K562 (cell line): ENCODE measurements around the gene ZNF541. TPM values are rescaled to one million over a fixed set of nuclear protein-coding genes. Genes with fewer than 3 reads are reported as not detected.

Source experiments
- ATAC-seq: fragments of 200-7000 bp; cut with Tn5 transposase; 3 replicates; pipeline ENCODE4 v1.9.1; 2020; ENCODE audit warnings: moderate library complexity
- Bru-seq: library from RNA; stranded (reverse); fragments of 400-500 nt; gene quantifications from one replicate; lab custom pipeline; 2021; lab: Mats Ljungman, UMichigan
- BruChase-seq, 2 experiments: library from RNA; stranded (reverse); fragments of 400-500 nt; gene quantifications; one replicate each; lab custom pipeline; 2021; lab: Mats Ljungman, UMichigan
- BruUV-seq: library from RNA; stranded (reverse); fragments of 400-500 nt; replicated peaks from 2 replicates; lab custom pipeline; 2021; lab: Mats Ljungman, UMichigan
- CTCF ChIA-PET: fragments of 300-600 bp; formaldehyde crosslinking; extraction: SDS; loops from one replicate; lab custom pipeline; 2021; ENCODE audit warnings: low intra/inter-chr PET ratio; lab: Yijun Ruan, JAX
- POLR2A ChIA-PET: fragments of 300-600, 350-650 bp; sonication (Branson Sonifier 250); formaldehyde crosslinking; extraction: SDS; loops from one replicate; lab custom pipeline; 2021; ENCODE audit warnings: antibody characterized with exemption, inconsistent platforms; lab: Yijun Ruan, JAX
- DNase-seq, 4 experiments: peaks; one replicate each; pipeline versions ENCODE4 v3.0.0 to v3.0.0-alpha.2; 2011 to 2018; ENCODE audit warnings: low spot score in 3 of 4, mixed read lengths in 3 of 4; ENCODE audit errors: extremely low read depth in 1 of 4
- FAIRE-seq: peaks from 2 replicates; lab custom pipeline; 2011; peaks lifted over from hg19 to GRCh38; lab: Jason Lieb, UNC
- H2AFZ ChIP-seq: 2 replicates; pipeline ENCODE4 v1.6.0; 2011; ENCODE audit warnings: low read depth, low read length, control low read depth, inconsistent platforms
- H3K27ac ChIP-seq: fragments of 200-600 bp; 3 replicates; pipeline ENCODE4 v1.8.0; 2011; ENCODE audit warnings: low read depth, mild to moderate bottlenecking, control low read depth, inconsistent platforms, low read length, moderate library complexity, mixed read lengths; ENCODE audit errors: extremely low read depth
- H3K27me3 ChIP-seq, 2 experiments: fragments of 300-600 bp in 1 of 2; 2 replicates in 1 of 2; 3 replicates in 1 of 2; pipeline versions ENCODE4 v1.6.0 to v1.8.0; 2011; ENCODE audit warnings: inconsistent platforms in 2 of 2, low read length in 2 of 2, mild to moderate bottlenecking in 1 of 2, mixed read lengths in 1 of 2, moderate library complexity in 1 of 2; ENCODE audit not compliant: control insufficient read depth in 2 of 2, insufficient read depth in 2 of 2
- H3K36me3 ChIP-seq: fragments of 300-600 bp; 3 replicates; pipeline ENCODE4 v1.8.0; 2011; ENCODE audit warnings: mild to moderate bottlenecking, low read length, inconsistent platforms; ENCODE audit not compliant: control insufficient read depth, insufficient read depth
- H3K4me1 ChIP-seq, 2 experiments: fragments of 200-600 bp in 1 of 2; replicated peaks in 1 of 2; 2 replicates in 1 of 2; 3 replicates in 1 of 2; pipeline versions ENCODE4 v1.5.1 to v1.8.0; 2011; ENCODE audit warnings: inconsistent platforms in 2 of 2, low read length in 2 of 2, mild to moderate bottlenecking in 1 of 2, mixed read lengths in 1 of 2, moderate library complexity in 1 of 2; ENCODE audit not compliant: control insufficient read depth in 2 of 2, insufficient read depth in 2 of 2
- H3K4me2 ChIP-seq: 2 replicates; pipeline ENCODE4 v1.6.1; 2011; ENCODE audit warnings: low read length, control low read depth, inconsistent platforms, mixed read lengths; ENCODE audit not compliant: insufficient read depth
- H3K4me3 ChIP-seq: fragments of 200-600 bp; sonication (generic), shearing (Covaris generic); 2 replicates; pipeline ENCODE4 v1.5.1; 2016; ENCODE audit warnings: control low read depth, inconsistent platforms
- H3K79me2 ChIP-seq: fragments of 200-600 bp; 3 replicates; pipeline ENCODE4 v1.8.0; 2011; ENCODE audit warnings: low read length, inconsistent platforms; ENCODE audit not compliant: control insufficient read depth, insufficient read depth
- H3K9ac ChIP-seq, 2 experiments: 2 replicates each; pipeline versions ENCODE4 v1.6.0 to v1.6.1; 2011; ENCODE audit warnings: low read depth in 2 of 2, low read length in 2 of 2, control low read depth in 1 of 2, inconsistent platforms in 1 of 2, mild to moderate bottlenecking in 1 of 2, mixed read lengths in 1 of 2; ENCODE audit not compliant: insufficient read depth in 1 of 2
- H3K9me1 ChIP-seq: one replicate; pipeline ENCODE4 v1.6.0; 2011; ENCODE audit warnings: inconsistent platforms, mild to moderate bottlenecking, low read length, moderate library complexity; ENCODE audit not compliant: control insufficient read depth, insufficient read depth
- H3K9me3 ChIP-seq: replicated peaks from 2 replicates; pipeline ENCODE4 v1.5.1; 2011; ENCODE audit warnings: low read depth, low read length, inconsistent platforms; ENCODE audit not compliant: control insufficient read depth, insufficient read depth
- H4K20me1 ChIP-seq: replicated peaks from 2 replicates; pipeline ENCODE4 v1.6.1; 2011; ENCODE audit warnings: low read length, inconsistent platforms, mixed read lengths; ENCODE audit not compliant: control insufficient read depth, insufficient read depth
- CLOCK ChIP-seq: fragments of 250-450 bp; sonication (Bioruptor Pico); IDR thresholded peaks from 2 replicates; pipeline ENCODE4 v1.4.0; 2020; ENCODE audit warnings: mild to moderate bottlenecking, moderate library complexity, borderline replicate concordance
- E2F6 ChIP-seq, 2 experiments: IDR thresholded peaks; 2 replicates each; pipeline ENCODE4 v1.6.1; 2011; ENCODE audit warnings: borderline replicate concordance in 1 of 2, control low read depth in 1 of 2, low read depth in 1 of 2, low read length in 1 of 2, mild to moderate bottlenecking in 1 of 2, mixed read lengths in 1 of 2, moderate library complexity in 1 of 2; ENCODE audit not compliant: insufficient read depth in 1 of 2, insufficient read length in 1 of 2, poor library complexity in 1 of 2, severe bottlenecking in 1 of 2; ENCODE audit errors: extremely low read depth in 1 of 2
- HDAC8 ChIP-seq: fragments of 450-650 bp; IDR thresholded peaks from 2 replicates; pipeline ENCODE4 v1.6.1; 2016; ENCODE audit warnings: mild to moderate bottlenecking, missing genetic modification characterization, moderate library complexity, missing compliant biosample characterization
- YY1 ChIP-seq, 3 experiments: IDR thresholded peaks; 2 replicates each; pipeline ENCODE4 v1.6.1; 2011; ENCODE audit warnings: low read length in 2 of 3, mild to moderate bottlenecking in 2 of 3, moderate library complexity in 2 of 3, borderline replicate concordance in 1 of 3, control low read depth in 1 of 3, low read depth in 1 of 3; ENCODE audit not compliant: insufficient read depth in 3 of 3, insufficient replicate concordance in 2 of 3, control insufficient read depth in 1 of 3, insufficient read length in 1 of 3; ENCODE audit errors: extremely low read depth in 1 of 3
- WGBS: fragments of 100-300 bp; shearing (Covaris generic); methylation state at CpG from one replicate; pipeline ENCODE4 v1.1.6; 2016; ENCODE audit warnings: low coverage, mixed read lengths; ENCODE audit not compliant: insufficient coverage; ENCODE audit errors: missing lambda C conversion rate; 5-methylcytosine and 5-hydroxymethylcytosine counted together
- in situ Hi-C: fragments of 300-500 bp; cut with MboI; formaldehyde crosslinking; loops from 4 replicates; pipeline ENCODE4 v1.15.0; 2018; ENCODE audit warnings: inconsistent platforms, mixed read lengths
- intact Hi-C: fragments of 100-400 bp; cut with micrococcal nuclease; formaldehyde crosslinking; loops from 2 replicates; pipeline ENCODE4 v1.14.2; 2022
- long read RNA-seq, 3 experiments: library from polyadenylated mRNA in 2 of 3; library from RNA in 1 of 3; unstranded in 2 of 3; stranded (forward) in 1 of 3; transcript quantifications; one replicate each; pipeline ENCODE4 v2.0.0, GENCODE V29; 2019 to 2022
- polyA minus RNA-seq, 3 experiments: library from RNA; depleted of rRNA, polyadenylated mRNA; stranded (reverse); fragments of >200 nt; gene quantifications; 2 replicates each; pipeline ENCODE4 v1.2.3, GENCODE V29; 2011
- polyA plus RNA-seq, 8 experiments: library from polyadenylated mRNA; depleted of rRNA in 4 of 8; stranded (reverse) in 5 of 8; unstranded in 3 of 8; fragments of >200 nt; fragmentation: Nextera tagmentation in 2 of 8; fragmentation: Illumina TruSeq in 1 of 8; extraction: Ambion mirVana in 2 of 8; extraction: Trizol in 1 of 8; gene quantifications; 2 replicates each; pipeline versions ENCODE4 v1.2.1 to v1.2.3, GENCODE V29; 2011 to 2014; ENCODE audit warnings: inconsistent platforms in 1 of 8, missing spikeins in 1 of 8
- total RNA-seq, 7 experiments: library from RNA; depleted of rRNA in 6 of 7; stranded (reverse); fragments of >200 nt in 6 of 7; fragmentation: Illumina TruSeq in 2 of 7; extraction: Trizol in 2 of 7; gene quantifications; 2 replicates each; pipeline versions ENCODE4 v1.2.1 to v1.2.3, GENCODE V29; 2011 to 2021; ENCODE audit warnings: low replicate concordance in 1 of 7

ZNF541 gene
- not detected in 2 replicates for total RNA-seq (2011; cell fraction: chromatin; rRNA removed; ENCODE audit: low replicate concordance)
- not detected in 2 replicates for total RNA-seq (2011; cell fraction: nucleolus; rRNA removed)
- total RNA-seq (2011; cell fraction: nucleoplasm; rRNA removed) = not detected in 2 replicates
- total RNA-seq (2014; rRNA removed) = 0.09 and 0.12 TPM in 2 replicates
- 0.03 and 0.04 TPM in 2 replicates for total RNA-seq (2014; rRNA removed; fragmentation: Illumina TruSeq; extraction: Trizol)
- 0.08 and 0.11 TPM in 2 replicates for total RNA-seq (2015; rRNA removed; fragmentation: Illumina TruSeq; extraction: Trizol)
- total RNA-seq (2021) = 0.04 and 0.16 TPM in 2 replicates
- 0.06 and 0.15 TPM in 2 replicates for polyA plus RNA-seq (2011; rRNA removed)
- polyA plus RNA-seq (2011; cell fraction: cytosol; rRNA removed) = 0.10 and 0.15 TPM in 2 replicates
- polyA plus RNA-seq (2011; cell fraction: nucleus; rRNA removed) = 0.07 TPM in 1 of 2 replicates, not detected in the other
- polyA plus RNA-seq (2012) = 0.14 and 0.37 TPM in 2 replicates
- polyA plus RNA-seq (2014; fragmentation: Illumina TruSeq; extraction: Trizol) = 0.07 TPM in 1 of 2 replicates, not detected in the other
- under 1 TPM in 1 of 2 experiments, not detected in 1; 0.04 TPM for polyA plus RNA-seq (2014; fragmentation: Nextera tagmentation; extraction: Ambion mirVana)
- 0.03 and 0.04 TPM in 2 replicates for polyA plus RNA-seq (2014; rRNA removed)
- polyA minus RNA-seq (2011; rRNA and poly(A)+ RNA removed) = not detected in 2 replicates
- polyA minus RNA-seq (2011; cell fraction: cytosol; rRNA and poly(A)+ RNA removed) = not detected in 2 replicates
- polyA minus RNA-seq (2011; cell fraction: nucleus; rRNA and poly(A)+ RNA removed) = not detected in 2 replicates
- percentile 13 among the genes with signal in this experiment for Bru-seq, nascent RNA
- percentile 9 among the genes with signal in this experiment for BruChase-seq, experiment 1, labeled RNA remaining after a 2-hour chase
- BruChase-seq, experiment 2, labeled RNA remaining after a 6-hour chase = percentile 16 among the genes with signal in this experiment
- long read RNA-seq, experiment 1 = 0 reads
- long read RNA-seq, experiment 2 = 0 reads
- long read RNA-seq, experiment 3 = 0 reads

- in situ Hi-C loops (no loop called here), intact Hi-C loops (no loop called here)
- FAIRE-seq (no peak), DNase-seq (peak; percentile 30 to 70 (median 50)), ATAC-seq (peak; percentile 33; the same call in 1 of the 3 replicates)
- BruUV-seq = no TSS peak
- Histone ChIP-seq H3K9me3 (no peaks in the 10 kb centered on the region), H3K9me1 (no peaks in the 10 kb centered on the region), H3K4me2 (no peak within 1 kb of the TSS), H3K27ac (no peak within 1 kb of the TSS), H3K27me3 (peaks cover 15 to 27% of the 10 kb centered on the region in 2 experiments), H3K4me1 (peaks cover 0 to 13% of the 10 kb centered on the region in 2 experiments; a peak in 2 of 5 replicates), H2AFZ (no peak within 1 kb of the TSS), H3K36me3 (no peaks in the 10 kb centered on the region), H3K4me3 (no peak within 1 kb of the TSS), H3K79me2 (no peaks in the 10 kb centered on the region), H4K20me1 (0 out of 2 replicates have a peak, but pooled peaks cover 3% of the 10 kb centered on the region), H3K9ac (no peak within 1 kb of the TSS)
- WGBS = 55% methylated on average over 47 of the region's 89 CpGs
- ChIA-PET POLR2A (no interaction called here), CTCF (no interaction called here)
- peak in 1 of 3 experiments; percentile 64 for TF ChIP-seq YY1 (IDR thresholded peaks at IDR 0.05; ENCODE audit: borderline replicate concordance in 1 of 3, control insufficient read depth in 1 of 3, extremely low read depth in 1 of 3, insufficient read depth in 3 of 3, insufficient read length in 1 of 3, insufficient replicate concordance in 2 of 3, low read depth in 1 of 3, low read length in 2 of 3)
- no peak for TF ChIP-seq CLOCK (CRISPR knock-in tag)
- TF ChIP-seq HDAC8 (tag) = no peak
- TF ChIP-seq E2F6 (IDR thresholded peaks at IDR 0.05; ENCODE audit: borderline replicate concordance in 1 of 2, extremely low read depth in 1 of 2, insufficient read depth in 1 of 2, insufficient read length in 1 of 2, low read depth in 1 of 2, low read length in 1 of 2, poor library complexity in 1 of 2, severe bottlenecking in 1 of 2) = peak; percentile 93 to 99
Observed at GRCh38 chr19:47573071-47574026, at the start of gene ZNF541. TSS of gene ZNF541 (minus strand) at chr19:47573148. CDS start at chr19:47555856, 17,292 bp downstream.
